ENCODE results near the gene MINDY3. TPM values are rescaled to one million over a fixed set of nuclear protein-coding genes. Genes with fewer than 3 reads are reported as not detected.
"Not testable (repeated sequence)": the region's sequence is repeated elsewhere in the genome, so short reads cannot be mapped to it uniquely, and the experiment has no call there.

Gene MINDY3
- total RNA-seq, 1 donor from 2014 or later: 20.9 TPM

- intact Hi-C loops (cut with micrococcal nuclease): loop anchor here (10.0 kb wide), 1 partner anchor 583 kb away; the partner anchor contains the start of gene PTER
- Mint-ChIP-seq H3K4me3 (ENCODE audit: low read depth) (no peak overlapping the region), H3K27ac (no peak overlapping the region), H3K36me3 (ENCODE audit: low read depth) (peaks cover 58% of the 10 kb centered on the region), H3K9me3 (peaks cover 27% of the 10 kb centered on the region), H3K27me3 (ENCODE audit: low read depth) (no peaks in the 10 kb centered on the region), H3K4me1 (ENCODE audit: low read depth) (peaks cover 10% of the 10 kb centered on the region)
- DNase-seq (ENCODE audit: low spot score): no peak
These were observed 8.2 kb downstream of the MINDY3 start for GRCh38 chr10:15852111-15852557.

DNA sequence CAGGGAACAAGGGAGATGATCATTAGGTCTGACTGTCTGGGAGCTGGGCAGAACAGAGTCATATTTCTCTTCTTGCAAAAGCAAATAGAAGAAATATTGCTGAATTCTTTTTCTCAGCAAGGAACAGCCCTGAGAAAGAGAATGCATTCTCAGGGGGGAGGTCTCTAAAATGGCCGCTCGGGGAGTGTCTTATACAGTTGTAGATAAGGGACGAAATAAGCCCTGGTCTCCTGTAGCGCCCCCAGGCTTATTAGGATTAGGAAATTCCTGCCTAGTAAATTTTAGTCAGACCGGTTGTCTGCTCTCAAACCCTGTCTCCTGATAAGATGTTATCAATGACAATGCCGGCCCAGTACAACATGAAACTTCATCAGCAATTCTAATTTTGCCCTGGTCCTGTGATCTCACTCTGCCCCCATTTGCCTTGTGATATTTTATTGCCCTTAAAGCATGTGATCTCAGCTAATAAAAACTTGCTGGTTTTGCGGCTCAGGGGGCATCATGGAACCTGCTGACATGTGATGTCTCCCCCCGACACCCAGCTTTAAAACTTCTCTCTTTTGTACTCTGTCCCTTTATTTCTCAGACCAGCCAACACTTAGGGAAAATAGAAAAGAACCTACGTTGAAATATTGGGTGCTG, 9.8 kb downstream of the MINDY3 start:
- DNase-seq (ENCODE audit: low spot score); H3K4me3 Mint-ChIP-seq (ENCODE audit: low read depth); H3K4me1 Mint-ChIP-seq (ENCODE audit: low read depth); H3K27me3 Mint-ChIP-seq (ENCODE audit: low read depth); H3K27ac Mint-ChIP-seq: not testable (repeated sequence)
- H3K36me3 Mint-ChIP-seq (ENCODE audit: low read depth): peaks cover 57% of the 10 kb centered on the region
- intact Hi-C loops (cut with micrococcal nuclease): loop anchor here (10.0 kb wide), 1 partner anchor 584 kb away; the partner anchor contains the start of gene PTER
- H3K9me3 Mint-ChIP-seq: peaks cover 27% of the 10 kb centered on the region

GRCh38 chr10:15849316-15849715, 11.0 kb downstream of the MINDY3 start:
- H3K4me3 Mint-ChIP-seq (ENCODE audit: low read depth): no peak overlapping the region
- H3K36me3 Mint-ChIP-seq (ENCODE audit: low read depth): peaks cover 54% of the 10 kb centered on the region
- DNase-seq (ENCODE audit: low spot score): no peak
- no peaks in the 10 kb centered on the region for H3K4me1 Mint-ChIP-seq (ENCODE audit: low read depth)
- intact Hi-C loops (cut with micrococcal nuclease): no loop called here
- no peaks in the 10 kb centered on the region for H3K27me3 Mint-ChIP-seq (ENCODE audit: low read depth)
- H3K9me3 Mint-ChIP-seq: peaks cover 27% of the 10 kb centered on the region
- H3K27ac Mint-ChIP-seq: no peak overlapping the region

GRCh38 chr10:15847481-15847880, 12.8 kb downstream of the MINDY3 start:
- peaks cover 17% of the 10 kb centered on the region for H3K4me1 Mint-ChIP-seq (ENCODE audit: low read depth)
- H3K27me3 Mint-ChIP-seq (ENCODE audit: low read depth): no peaks in the 10 kb centered on the region
- peaks cover 57% of the 10 kb centered on the region for H3K36me3 Mint-ChIP-seq (ENCODE audit: low read depth)
- intact Hi-C loops (cut with micrococcal nuclease): no loop called here
- no peak for DNase-seq (ENCODE audit: low spot score)
- no peak overlapping the region for H3K27ac Mint-ChIP-seq
- H3K9me3 Mint-ChIP-seq: peaks cover 27% of the 10 kb centered on the region
- no peak overlapping the region for H3K4me3 Mint-ChIP-seq (ENCODE audit: low read depth)

DNA sequence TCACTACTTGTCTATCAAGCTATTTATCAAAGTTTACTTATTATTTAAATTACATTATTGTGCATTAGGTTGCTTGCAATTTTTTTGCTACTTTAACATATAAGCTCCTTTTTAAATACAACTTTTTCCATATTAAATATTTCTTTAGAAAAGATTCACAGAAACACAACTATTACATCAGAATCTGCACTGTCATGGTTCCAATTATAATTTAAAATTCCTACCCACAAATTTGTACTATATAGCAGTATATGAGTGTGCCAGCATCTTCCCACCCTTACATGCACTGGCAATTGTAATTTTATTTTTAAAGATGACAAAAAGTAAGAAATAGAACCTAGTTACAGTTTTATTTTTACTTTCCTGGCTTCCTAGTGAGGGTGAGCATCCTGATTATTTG, 15.8 kb downstream of the MINDY3 start:
- H3K4me3 Mint-ChIP-seq (ENCODE audit: low read depth): no peak overlapping the region
- no peak for DNase-seq (ENCODE audit: low spot score)
- intact Hi-C loops (cut with micrococcal nuclease): no loop called here
- peaks cover 22% of the 10 kb centered on the region for H3K4me1 Mint-ChIP-seq (ENCODE audit: low read depth)
- H3K27me3 Mint-ChIP-seq (ENCODE audit: low read depth): no peaks in the 10 kb centered on the region
- H3K36me3 Mint-ChIP-seq (ENCODE audit: low read depth): peaks cover 36% of the 10 kb centered on the region
- no peak overlapping the region for H3K27ac Mint-ChIP-seq
- H3K9me3 Mint-ChIP-seq: no peaks in the 10 kb centered on the region

DNA sequence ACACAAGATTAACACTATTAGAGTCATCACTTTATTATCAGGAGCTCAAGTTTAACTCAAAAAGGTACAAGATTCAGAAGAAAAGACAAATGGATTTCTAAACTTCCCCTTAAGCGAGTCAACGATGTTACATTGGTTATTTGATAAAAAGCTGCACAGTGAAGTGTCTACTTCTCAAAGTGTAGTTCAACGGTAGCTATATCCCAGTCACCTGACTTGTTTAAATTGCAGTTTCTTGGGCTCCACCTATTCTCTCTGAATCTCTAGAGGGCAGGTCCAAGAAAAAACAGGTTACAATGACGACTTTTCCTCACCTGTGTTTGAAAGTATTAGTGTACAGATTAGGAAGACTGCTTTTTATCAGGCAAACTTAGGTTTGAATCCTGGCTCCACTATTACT, 16.6 kb downstream of the MINDY3 start:
- no peak overlapping the region for H3K4me3 Mint-ChIP-seq (ENCODE audit: low read depth)
- H3K36me3 Mint-ChIP-seq (ENCODE audit: low read depth): peaks cover 32% of the 10 kb centered on the region
- H3K27me3 Mint-ChIP-seq (ENCODE audit: low read depth): no peaks in the 10 kb centered on the region
- peaks cover 24% of the 10 kb centered on the region for H3K4me1 Mint-ChIP-seq (ENCODE audit: low read depth)
- no peak for DNase-seq (ENCODE audit: low spot score)
- no peak overlapping the region for H3K27ac Mint-ChIP-seq
- no peaks in the 10 kb centered on the region for H3K9me3 Mint-ChIP-seq
- intact Hi-C loops (cut with micrococcal nuclease): no loop called here

GRCh38 chr10:15842556-15843169, 17.6 kb downstream of the MINDY3 start:
- H3K4me3 Mint-ChIP-seq (ENCODE audit: low read depth): no peak overlapping the region
- H3K36me3 Mint-ChIP-seq (ENCODE audit: low read depth): peaks cover 29% of the 10 kb centered on the region
- no peaks in the 10 kb centered on the region for H3K27me3 Mint-ChIP-seq (ENCODE audit: low read depth)
- peaks cover 24% of the 10 kb centered on the region for H3K4me1 Mint-ChIP-seq (ENCODE audit: low read depth)
- DNase-seq (ENCODE audit: low spot score): no peak
- intact Hi-C loops (cut with micrococcal nuclease): loop anchor here (1.0 kb wide), 1 partner anchor 18 kb away; the partner anchor contains the start of gene MINDY3
- no peaks in the 10 kb centered on the region for H3K9me3 Mint-ChIP-seq
- no peak overlapping the region for H3K27ac Mint-ChIP-seq

DNA sequence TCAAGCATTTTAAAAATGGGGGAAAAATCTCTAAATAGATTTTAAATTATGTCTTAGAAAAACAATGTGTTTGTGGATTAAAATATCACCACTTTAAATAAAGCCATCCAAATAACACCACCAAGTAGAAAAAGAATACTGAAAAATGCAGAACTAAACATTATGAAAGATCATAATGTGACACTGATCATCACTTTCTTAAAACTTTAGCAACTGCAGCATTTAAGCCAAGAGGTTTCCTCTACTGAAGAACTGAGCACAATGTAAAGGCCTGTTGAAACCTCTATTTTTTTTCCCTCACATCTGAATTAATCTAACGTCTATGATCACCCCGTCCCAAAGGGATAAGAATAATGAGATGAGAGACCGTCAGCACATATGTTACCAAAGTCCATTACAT, 18.6 kb downstream of the MINDY3 start:
- no peak for DNase-seq (ENCODE audit: low spot score)
- H3K4me1 Mint-ChIP-seq (ENCODE audit: low read depth): peaks cover 24% of the 10 kb centered on the region
- no peak overlapping the region for H3K27ac Mint-ChIP-seq
- H3K27me3 Mint-ChIP-seq (ENCODE audit: low read depth): no peaks in the 10 kb centered on the region
- H3K36me3 Mint-ChIP-seq (ENCODE audit: low read depth): peaks cover 27% of the 10 kb centered on the region
- no peaks in the 10 kb centered on the region for H3K9me3 Mint-ChIP-seq
- H3K4me3 Mint-ChIP-seq (ENCODE audit: low read depth): no peak overlapping the region
- intact Hi-C loops (cut with micrococcal nuclease): loop anchor here (1.0 kb wide), 1 partner anchor 19 kb away; the partner anchor contains the start of gene MINDY3

GRCh38 chr10:15836807-15837206, 23.5 kb downstream of the MINDY3 start:
- no peaks in the 10 kb centered on the region for H3K9me3 Mint-ChIP-seq
- H3K4me1 Mint-ChIP-seq (ENCODE audit: low read depth): peaks cover 8% of the 10 kb centered on the region
- intact Hi-C loops (cut with micrococcal nuclease): no loop called here
- H3K4me3 Mint-ChIP-seq (ENCODE audit: low read depth): no peak overlapping the region
- H3K27me3 Mint-ChIP-seq (ENCODE audit: low read depth): no peaks in the 10 kb centered on the region
- no peak overlapping the region for H3K27ac Mint-ChIP-seq
- DNase-seq (ENCODE audit: low spot score): no peak
- peaks cover 29% of the 10 kb centered on the region for H3K36me3 Mint-ChIP-seq (ENCODE audit: low read depth)

GRCh38 chr10:15829495-15829894, 30.8 kb downstream of the MINDY3 start:
- peaks cover 13% of the 10 kb centered on the region for H3K4me1 Mint-ChIP-seq (ENCODE audit: low read depth)
- no peak for DNase-seq (ENCODE audit: low spot score)
- peaks cover 48% of the 10 kb centered on the region for H3K36me3 Mint-ChIP-seq (ENCODE audit: low read depth)
- no peak overlapping the region for H3K4me3 Mint-ChIP-seq (ENCODE audit: low read depth)
- no peaks in the 10 kb centered on the region for H3K9me3 Mint-ChIP-seq
- H3K27ac Mint-ChIP-seq: no peak overlapping the region
- H3K27me3 Mint-ChIP-seq (ENCODE audit: low read depth): no peaks in the 10 kb centered on the region
- intact Hi-C loops (cut with micrococcal nuclease): loop anchor here (10.0 kb wide), 1 partner anchor 395 kb away; no protein-coding TSS in a partner anchor

- Mint-ChIP-seq H3K36me3 (ENCODE audit: low read depth) (peaks cover 48% of the 10 kb centered on the region), H3K27me3 (ENCODE audit: low read depth) (no peaks in the 10 kb centered on the region), H3K27ac (no peak overlapping the region), H3K4me1 (ENCODE audit: low read depth) (no peaks in the 10 kb centered on the region), H3K9me3 (no peaks in the 10 kb centered on the region), H3K4me3 (ENCODE audit: low read depth) (no peak overlapping the region)
- intact Hi-C loops (cut with micrococcal nuclease): loop anchor here (5.0 to 10.0 kb wide), 2 partner anchors 97 to 390 kb away; no protein-coding TSS in a partner anchor
- no peak for DNase-seq (ENCODE audit: low spot score)
These were observed 35.8 kb downstream of the MINDY3 start for GRCh38 chr10:15824498-15824897.

DNA sequence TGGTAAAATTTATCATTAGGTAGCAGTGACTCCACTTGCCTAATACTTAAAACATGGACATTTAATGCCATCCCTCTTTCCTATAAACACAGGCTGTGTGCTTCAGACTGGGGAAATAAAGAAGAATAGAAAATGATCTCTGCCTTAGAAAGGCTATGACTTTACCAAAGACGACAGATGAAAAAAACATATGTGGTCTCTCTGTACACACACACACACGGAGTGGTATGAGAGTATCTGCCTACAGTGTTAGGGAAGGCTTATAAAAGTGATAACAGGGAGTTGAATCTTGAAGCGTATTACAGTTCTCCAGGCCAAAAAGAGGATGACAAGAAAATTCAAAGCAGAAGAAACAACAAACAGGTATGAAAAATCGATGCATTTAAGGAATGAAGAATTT, 38.2 kb downstream of the MINDY3 start:
- Mint-ChIP-seq H3K9me3 (no peaks in the 10 kb centered on the region), H3K4me3 (ENCODE audit: low read depth) (no peak overlapping the region), H3K36me3 (ENCODE audit: low read depth) (peaks cover 56% of the 10 kb centered on the region), H3K4me1 (ENCODE audit: low read depth) (peaks cover 12% of the 10 kb centered on the region), H3K27me3 (ENCODE audit: low read depth) (no peaks in the 10 kb centered on the region), H3K27ac (no peak overlapping the region)
- no peak for DNase-seq (ENCODE audit: low spot score)
- intact Hi-C loops (cut with micrococcal nuclease): loop anchor here (5.0 to 10.0 kb wide), 2 partner anchors 95 to 387 kb away; no protein-coding TSS in a partner anchor

DNA sequence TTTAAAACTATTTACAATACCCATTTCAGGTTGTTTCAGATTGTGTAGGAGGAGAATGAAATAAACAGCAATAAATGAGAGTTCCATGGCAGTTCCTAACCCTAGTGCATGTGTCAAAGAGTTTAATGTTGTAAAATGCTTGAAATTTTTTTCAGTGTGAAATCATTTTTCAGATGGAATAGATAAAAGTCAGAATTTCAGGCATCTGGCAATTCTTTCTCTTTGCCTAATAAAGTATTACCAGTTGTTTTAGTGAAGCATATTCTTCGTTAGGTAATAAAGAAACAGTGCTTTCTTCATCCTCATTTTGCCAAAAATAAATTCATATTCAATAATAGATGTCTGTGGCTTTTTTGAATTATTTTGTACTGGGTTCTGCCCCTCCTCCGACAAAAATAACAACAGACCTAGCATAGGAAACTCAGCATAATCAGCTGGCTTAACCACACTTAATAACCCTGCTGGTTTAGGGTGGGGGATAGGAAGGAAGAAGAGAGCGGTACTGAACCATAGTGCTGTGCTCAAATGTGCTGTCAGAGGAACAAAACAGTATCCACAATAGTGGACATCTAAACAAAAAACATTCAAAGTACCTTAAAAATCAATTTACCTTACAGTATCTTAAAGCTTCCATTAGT, 39.1 kb downstream of the MINDY3 start:
- H3K27ac Mint-ChIP-seq: no peak overlapping the region
- no peak overlapping the region for H3K4me3 Mint-ChIP-seq (ENCODE audit: low read depth)
- H3K4me1 Mint-ChIP-seq (ENCODE audit: low read depth): peaks cover 12% of the 10 kb centered on the region
- H3K9me3 Mint-ChIP-seq: no peaks in the 10 kb centered on the region
- no peak for DNase-seq (ENCODE audit: low spot score)
- peaks cover 62% of the 10 kb centered on the region for H3K36me3 Mint-ChIP-seq (ENCODE audit: low read depth)
- intact Hi-C loops (cut with micrococcal nuclease): loop anchor here (5.0 to 10.0 kb wide), 2 partner anchors 94 to 386 kb away; no protein-coding TSS in a partner anchor
- H3K27me3 Mint-ChIP-seq (ENCODE audit: low read depth): no peaks in the 10 kb centered on the region
